ENCODE results near the gene SORCS2.

The SORCS2 gene

DNA sequence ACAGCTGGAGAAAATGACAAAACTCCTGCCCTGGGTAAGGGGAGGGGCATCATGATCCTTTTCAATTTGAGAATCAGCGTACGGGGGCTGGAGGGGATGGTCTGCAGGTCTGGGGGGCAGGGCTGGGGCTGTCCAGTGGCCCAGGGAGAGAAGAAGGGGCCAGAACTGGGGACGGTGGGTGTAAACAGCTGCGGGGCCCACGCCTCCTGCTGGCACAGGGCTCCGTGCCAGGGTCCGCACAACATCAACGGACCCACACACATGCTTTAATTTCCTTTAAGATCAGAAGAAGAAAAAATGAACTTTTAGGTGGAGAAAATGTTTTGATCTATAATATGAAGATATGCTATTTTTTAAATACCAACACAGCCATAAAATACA is 190.3 kb downstream of the SORCS2 start:
- ATAC-seq = no peak
- Mint-ChIP-seq H3K4me1 (no peaks in the 10 kb centered on the region), H3K27me3 (peaks cover 32% of the 10 kb centered on the region), H3K36me3 (no peaks in the 10 kb centered on the region), H3K4me3 (no peak overlapping the region), H3K9me3 (peaks cover 20% of the 10 kb centered on the region), H3K27ac (no peak overlapping the region)

DNA sequence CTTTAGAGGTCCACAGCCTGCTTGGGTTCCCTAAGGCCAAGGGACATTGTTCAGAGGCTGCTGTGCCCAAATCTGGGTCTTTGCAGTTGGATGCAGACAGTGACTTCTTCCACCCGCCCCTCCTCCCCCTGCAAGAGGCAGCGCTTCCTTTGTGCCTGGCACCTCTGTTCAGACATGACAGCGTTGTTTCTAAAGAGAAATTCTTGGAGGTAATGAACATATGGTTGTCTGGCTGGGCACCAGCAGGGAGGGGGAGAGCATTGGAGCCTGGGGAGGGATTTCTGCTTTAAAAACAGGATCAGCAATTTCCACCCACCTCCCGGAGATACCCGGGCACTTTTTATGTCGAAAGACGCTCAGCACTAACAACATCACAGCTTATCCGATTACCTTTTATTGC is 190.9 kb downstream of the SORCS2 start:
- H3K9me3 Mint-ChIP-seq = peaks cover 19% of the 10 kb centered on the region
- no peak overlapping the region for H3K4me3 Mint-ChIP-seq
- no peak for ATAC-seq
- no peaks in the 10 kb centered on the region for H3K36me3 Mint-ChIP-seq
- H3K27me3 Mint-ChIP-seq = peaks cover 26% of the 10 kb centered on the region
- no peak overlapping the region for H3K27ac Mint-ChIP-seq
- no peaks in the 10 kb centered on the region for H3K4me1 Mint-ChIP-seq

DNA sequence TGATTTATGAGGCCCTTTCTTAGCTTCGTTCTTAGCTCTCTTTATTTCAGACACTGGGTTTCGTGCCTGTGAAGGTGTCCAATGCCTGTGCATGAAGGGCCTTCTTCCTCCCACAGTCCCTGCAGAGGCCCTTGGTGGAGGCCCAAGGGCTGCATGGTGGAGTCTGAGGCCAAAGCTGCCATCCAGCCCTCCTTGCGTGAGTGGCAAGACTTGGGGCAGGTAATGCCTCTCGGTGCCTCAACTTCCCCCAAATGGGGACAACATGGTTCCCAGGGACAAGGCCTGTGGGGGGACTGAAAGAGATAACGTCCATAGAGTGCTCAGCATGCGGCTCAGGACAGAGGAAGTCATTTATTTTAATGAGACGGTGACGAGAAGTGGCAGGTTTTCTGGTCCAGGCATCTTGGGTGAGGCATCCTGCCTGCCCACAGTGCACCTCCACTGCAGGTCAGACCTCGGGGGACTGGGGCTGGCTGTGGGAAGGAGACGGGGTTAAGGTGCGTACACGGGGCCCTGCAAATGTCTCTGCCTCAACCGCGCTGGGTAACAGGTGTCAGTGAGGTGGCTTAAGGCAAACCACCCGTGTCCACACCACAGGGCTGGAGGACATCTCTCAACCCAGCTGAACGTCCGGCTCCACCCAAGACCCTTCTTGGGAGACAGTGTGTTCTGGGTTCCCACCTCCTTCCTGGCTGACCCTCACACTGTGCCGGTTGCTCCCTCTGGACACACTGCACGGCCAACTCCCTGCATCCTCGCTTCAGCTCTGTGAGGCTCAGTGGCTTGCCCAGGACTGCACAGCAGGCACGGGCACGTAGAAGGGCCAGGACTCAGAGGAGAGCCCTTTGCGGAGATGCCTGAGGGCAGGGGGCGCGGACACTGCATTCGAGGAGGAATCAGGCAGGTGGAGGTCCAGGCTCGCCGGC is 191.9 kb downstream of the SORCS2 start:
- Mint-ChIP-seq H3K27ac (no peak overlapping the region), H3K4me1 (no peaks in the 10 kb centered on the region), H3K4me3 (no peak overlapping the region), H3K9me3 (peaks cover 15% of the 10 kb centered on the region), H3K27me3 (peaks cover 17% of the 10 kb centered on the region), H3K36me3 (no peaks in the 10 kb centered on the region)
- no peak for ATAC-seq

DNA sequence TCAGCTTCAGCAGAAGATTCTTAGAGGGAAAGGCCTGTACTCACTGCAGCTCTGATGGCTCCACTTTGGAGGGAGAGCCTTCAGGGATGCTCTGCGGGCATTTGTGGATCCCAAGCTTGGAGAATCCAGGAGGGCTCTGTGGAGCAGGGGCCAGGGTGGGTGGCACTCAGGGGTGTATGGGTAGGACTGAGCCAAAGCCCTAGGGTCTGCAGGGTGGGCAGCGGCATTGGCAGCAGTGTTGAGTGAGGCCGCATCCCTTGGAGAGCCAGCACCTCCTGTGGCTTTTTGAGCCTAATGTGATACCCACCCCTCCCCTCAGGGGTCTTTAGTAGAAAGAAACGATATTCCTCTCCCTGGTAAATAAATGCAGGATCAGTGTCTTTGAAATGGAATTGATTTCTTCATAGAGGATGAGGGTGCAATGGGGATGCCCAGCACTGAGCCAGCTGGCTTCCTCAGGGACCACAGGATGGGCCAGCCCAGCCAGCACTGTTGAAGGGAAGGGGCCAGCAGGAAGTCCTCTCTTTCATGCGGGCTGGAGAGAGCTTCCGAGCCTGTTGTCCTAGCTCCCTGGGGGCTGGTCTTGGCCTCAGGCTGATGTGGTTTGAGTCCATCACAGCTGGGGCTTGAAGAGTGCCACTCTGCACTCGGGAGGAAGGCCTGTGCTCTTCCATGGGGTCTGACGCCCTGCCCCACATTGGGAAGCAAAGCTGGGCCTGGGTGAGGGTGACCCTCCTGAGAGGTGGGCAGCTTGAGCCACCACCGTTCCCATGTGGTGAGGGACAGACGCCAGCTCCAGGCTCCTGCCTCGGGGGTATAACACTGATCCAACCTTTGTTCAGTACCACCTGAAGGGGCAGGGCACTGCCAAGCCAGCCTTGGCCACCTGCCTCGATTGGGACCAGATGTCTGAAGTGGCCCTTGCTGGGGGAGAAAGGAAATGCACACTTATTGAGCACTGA is 192.9 kb downstream of the SORCS2 start:
- H3K4me3 Mint-ChIP-seq = no peak overlapping the region
- H3K9me3 Mint-ChIP-seq = peaks cover 15% of the 10 kb centered on the region
- H3K27ac Mint-ChIP-seq = no peak overlapping the region
- no peaks in the 10 kb centered on the region for H3K36me3 Mint-ChIP-seq
- no peak for ATAC-seq
- H3K27me3 Mint-ChIP-seq = peaks cover 13% of the 10 kb centered on the region
- no peaks in the 10 kb centered on the region for H3K4me1 Mint-ChIP-seq

DNA sequence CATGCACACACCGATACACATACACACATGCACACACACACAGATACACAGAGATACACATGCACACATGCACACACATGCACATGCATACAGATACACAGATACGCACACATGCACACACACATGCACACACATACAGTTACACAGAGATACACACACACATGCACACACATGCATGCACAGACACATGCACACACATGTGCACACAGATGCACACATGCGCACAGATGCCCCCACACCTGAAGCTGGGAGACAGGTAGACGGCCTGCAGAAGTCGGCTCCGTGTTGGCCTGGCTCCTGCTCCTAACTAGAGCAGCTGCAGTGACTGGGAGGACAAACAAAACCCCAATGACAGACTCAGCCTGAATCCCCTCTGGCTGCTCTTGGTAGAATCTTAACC is 195.6 kb downstream of the SORCS2 start:
- Mint-ChIP-seq H3K4me1 (no peaks in the 10 kb centered on the region), H3K36me3 (no peaks in the 10 kb centered on the region), H3K27ac (no peak overlapping the region), H3K27me3 (peaks cover 13% of the 10 kb centered on the region), H3K9me3 (peaks cover 15% of the 10 kb centered on the region), H3K4me3 (no peak overlapping the region)
- ATAC-seq = no peak

DNA sequence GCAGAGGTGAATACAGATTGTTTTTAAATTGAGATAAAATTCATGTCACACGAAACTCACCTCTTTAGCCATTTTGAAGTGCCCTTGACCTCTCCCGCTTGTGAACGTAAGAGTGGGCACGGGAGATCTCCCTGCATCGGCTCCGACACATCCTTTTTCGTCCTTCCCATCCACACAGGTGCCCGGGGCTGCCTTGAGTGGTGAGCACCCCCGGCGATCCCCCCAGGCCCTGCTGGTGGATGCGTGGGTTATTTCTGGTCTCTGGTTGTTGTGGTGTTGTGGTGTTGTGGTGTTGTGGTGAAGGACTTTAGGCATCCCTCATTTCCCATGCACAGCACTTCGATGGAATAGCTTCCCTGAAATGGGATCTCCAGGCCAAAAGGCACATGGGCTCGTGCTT is 196.3 kb downstream of the SORCS2 start:
- no peak for ATAC-seq
- Mint-ChIP-seq H3K27me3 (peaks cover 17% of the 10 kb centered on the region), H3K9me3 (peaks cover 15% of the 10 kb centered on the region), H3K4me3 (no peak overlapping the region), H3K27ac (no peak overlapping the region), H3K36me3 (no peaks in the 10 kb centered on the region), H3K4me1 (no peaks in the 10 kb centered on the region)

DNA sequence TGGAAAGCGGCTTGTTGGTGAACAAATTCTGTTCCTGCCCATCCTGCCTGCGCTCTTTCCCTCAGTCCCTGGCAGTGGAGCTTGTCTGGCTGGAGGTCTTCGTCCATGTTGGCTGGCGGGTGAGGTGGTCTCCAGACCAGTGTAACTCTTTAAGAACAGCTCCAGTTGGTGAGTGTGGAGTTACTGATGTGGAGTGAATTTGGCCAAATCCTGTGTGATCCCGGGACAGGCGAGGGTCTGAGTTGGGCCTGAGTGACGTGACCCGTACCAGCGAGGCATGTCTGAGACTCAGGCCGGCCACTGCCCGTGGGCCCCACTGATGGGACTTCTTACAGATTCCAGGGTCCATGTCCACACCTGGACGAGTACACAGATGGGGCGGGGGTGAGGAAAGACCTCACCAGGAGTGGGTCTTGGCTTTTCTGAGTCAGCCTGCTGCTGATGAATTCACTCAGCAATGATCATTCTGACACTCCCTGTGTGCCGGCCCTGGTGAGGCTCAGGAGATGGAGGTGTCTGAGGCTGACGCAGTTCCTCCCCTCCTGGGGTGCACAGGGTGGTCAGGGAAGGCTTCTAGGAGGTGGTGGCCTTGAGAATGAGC is 196.9 kb downstream of the SORCS2 start:
- Mint-ChIP-seq H3K27me3 (peaks cover 17% of the 10 kb centered on the region), H3K4me3 (no peak overlapping the region)

DNA sequence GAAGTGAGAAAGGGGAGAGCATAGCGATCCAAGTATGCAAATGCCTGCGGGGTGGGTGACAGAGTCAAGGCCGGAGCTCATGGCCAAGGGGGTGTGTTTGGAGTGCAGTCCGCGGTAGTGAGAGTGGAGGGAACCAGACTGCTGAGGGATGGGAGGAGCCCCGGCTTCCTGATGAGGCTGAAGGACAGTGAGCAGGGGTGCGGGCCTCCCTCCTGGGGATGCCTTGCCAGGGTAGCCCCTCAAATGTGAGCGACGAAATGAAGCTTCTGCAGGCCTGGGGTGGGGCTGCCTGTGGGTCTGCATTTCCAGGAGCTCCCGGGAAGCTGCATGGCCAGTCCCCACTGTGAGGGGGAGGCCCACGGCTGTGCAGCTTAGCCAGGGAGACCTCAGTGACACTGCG is 197.4 kb downstream of the SORCS2 start:
- Mint-ChIP-seq H3K27ac (no peak overlapping the region), H3K4me1 (no peaks in the 10 kb centered on the region), H3K36me3 (no peaks in the 10 kb centered on the region), H3K4me3 (no peak overlapping the region), H3K9me3 (peaks cover 15% of the 10 kb centered on the region), H3K27me3 (peaks cover 17% of the 10 kb centered on the region)
- no peak for ATAC-seq

More for the DNA sequence above, 196.9 kb downstream of the SORCS2 start:
- Mint-ChIP-seq H3K36me3 (no peaks in the 10 kb centered on the region), H3K4me1 (no peaks in the 10 kb centered on the region), H3K9me3 (peaks cover 15% of the 10 kb centered on the region), H3K27ac (no peak overlapping the region)
- ATAC-seq = peak; percentile 8

DNA sequence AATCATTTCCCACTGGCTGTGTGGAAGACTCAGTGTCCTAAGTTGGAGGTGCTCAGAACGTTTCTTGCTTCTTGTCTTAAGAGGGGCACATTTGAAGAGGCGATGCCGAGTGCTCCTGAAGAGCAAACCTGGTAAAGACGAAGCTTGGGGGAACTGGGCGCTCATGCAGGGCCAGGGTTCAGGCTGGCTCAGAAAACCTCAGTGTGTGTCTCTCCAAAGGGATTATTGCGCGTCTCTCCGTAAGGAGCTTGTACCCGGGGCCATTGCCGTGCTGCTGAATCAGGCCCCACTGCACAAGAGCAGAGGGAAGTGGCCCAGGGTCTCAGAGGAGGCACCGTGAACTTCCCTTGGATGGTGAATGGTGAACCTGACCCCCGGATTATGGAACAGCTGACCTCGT is 198.0 kb downstream of the SORCS2 start:
- no peaks in the 10 kb centered on the region for H3K36me3 Mint-ChIP-seq
- peaks cover 17% of the 10 kb centered on the region for H3K27me3 Mint-ChIP-seq
- no peak overlapping the region for H3K4me3 Mint-ChIP-seq
- H3K27ac Mint-ChIP-seq = no peak overlapping the region
- peaks cover 15% of the 10 kb centered on the region for H3K9me3 Mint-ChIP-seq
- no peak for ATAC-seq
- no peaks in the 10 kb centered on the region for H3K4me1 Mint-ChIP-seq

DNA sequence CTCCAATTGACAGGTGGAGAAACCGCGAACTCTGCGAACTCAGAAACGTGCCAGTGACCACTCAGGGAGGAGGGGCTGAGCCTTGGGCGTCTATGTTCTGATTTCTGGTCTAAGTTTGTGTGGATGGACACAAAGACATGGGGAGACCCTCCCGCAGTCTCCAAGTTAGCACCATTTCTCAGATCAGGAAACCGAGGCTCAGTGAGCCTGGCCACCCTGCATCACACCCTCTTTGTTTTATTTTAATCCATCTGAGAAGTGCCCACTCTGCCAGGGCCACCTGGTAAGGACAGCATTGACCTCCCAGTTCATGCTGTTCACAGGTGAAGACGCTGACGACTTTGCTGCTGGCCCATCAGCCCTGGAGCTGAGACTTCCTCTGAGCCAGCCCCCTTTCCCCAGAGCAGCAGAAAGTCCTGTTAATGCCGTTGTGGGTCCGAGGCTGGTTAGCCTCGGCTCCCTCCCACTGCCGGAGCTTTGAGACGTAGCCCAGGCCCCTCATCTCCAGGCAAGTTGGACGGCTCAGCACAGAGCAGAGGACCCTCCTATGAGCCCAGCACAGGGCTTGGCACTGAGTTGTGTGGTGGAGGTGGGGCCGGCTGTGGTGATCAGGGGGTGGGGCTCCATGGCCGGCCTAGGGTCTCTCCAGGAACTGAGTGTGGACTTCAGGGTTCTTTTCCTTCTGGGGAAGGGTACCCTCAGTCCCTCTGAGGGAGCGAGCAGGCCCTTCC is 198.7 kb downstream of the SORCS2 start:
- no peak overlapping the region for H3K27ac Mint-ChIP-seq
- no peak overlapping the region for H3K4me3 Mint-ChIP-seq
- H3K36me3 Mint-ChIP-seq = no peaks in the 10 kb centered on the region
- peaks cover 13% of the 10 kb centered on the region for H3K9me3 Mint-ChIP-seq
- H3K4me1 Mint-ChIP-seq = no peaks in the 10 kb centered on the region
- peaks cover 17% of the 10 kb centered on the region for H3K27me3 Mint-ChIP-seq
- no peak for ATAC-seq

DNA sequence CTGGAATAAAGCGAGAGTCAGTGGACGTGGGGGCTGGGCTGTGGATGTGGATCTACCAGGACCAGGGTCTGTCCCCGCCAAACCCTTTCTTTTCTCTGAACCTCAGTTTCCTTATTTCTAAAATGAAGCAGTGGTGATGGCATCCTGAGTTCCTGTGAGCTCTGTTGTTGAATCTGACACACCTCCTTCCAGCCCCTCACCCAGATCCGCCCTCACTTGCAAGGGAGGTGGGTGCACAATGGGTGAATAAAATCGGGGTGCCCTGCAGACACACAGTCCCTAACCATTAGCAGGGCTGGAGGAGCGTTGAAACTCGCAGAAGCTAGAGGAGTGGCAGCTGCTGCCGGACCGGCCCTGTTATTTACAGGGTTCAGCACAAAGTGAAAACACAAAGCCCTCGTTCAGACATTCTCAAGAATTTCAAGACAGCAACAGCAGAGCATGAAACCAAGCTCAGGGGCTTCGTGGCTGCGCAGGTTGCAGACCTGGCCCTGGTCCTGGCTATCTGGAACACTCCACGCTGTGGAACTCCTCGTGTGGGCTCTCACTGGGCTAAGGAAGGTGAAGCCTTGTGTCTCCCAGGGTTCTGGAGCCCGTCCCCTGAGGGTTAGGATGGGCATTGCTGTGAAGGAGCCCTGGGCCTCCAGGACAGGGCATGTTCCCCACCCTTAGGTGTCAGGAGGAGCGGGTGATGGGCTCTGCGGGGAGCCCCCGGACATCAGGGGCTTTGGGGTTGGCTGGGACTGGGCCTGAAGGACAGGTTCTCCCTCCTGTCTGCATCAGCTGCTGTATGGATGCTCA is 199.5 kb downstream of the SORCS2 start:
- peaks cover 8% of the 10 kb centered on the region for H3K9me3 Mint-ChIP-seq
- H3K36me3 Mint-ChIP-seq = no peaks in the 10 kb centered on the region
- no peaks in the 10 kb centered on the region for H3K4me1 Mint-ChIP-seq
- H3K27ac Mint-ChIP-seq = no peak overlapping the region
- ATAC-seq = no peak
- no peak overlapping the region for H3K4me3 Mint-ChIP-seq
- H3K27me3 Mint-ChIP-seq = peaks cover 17% of the 10 kb centered on the region

DNA sequence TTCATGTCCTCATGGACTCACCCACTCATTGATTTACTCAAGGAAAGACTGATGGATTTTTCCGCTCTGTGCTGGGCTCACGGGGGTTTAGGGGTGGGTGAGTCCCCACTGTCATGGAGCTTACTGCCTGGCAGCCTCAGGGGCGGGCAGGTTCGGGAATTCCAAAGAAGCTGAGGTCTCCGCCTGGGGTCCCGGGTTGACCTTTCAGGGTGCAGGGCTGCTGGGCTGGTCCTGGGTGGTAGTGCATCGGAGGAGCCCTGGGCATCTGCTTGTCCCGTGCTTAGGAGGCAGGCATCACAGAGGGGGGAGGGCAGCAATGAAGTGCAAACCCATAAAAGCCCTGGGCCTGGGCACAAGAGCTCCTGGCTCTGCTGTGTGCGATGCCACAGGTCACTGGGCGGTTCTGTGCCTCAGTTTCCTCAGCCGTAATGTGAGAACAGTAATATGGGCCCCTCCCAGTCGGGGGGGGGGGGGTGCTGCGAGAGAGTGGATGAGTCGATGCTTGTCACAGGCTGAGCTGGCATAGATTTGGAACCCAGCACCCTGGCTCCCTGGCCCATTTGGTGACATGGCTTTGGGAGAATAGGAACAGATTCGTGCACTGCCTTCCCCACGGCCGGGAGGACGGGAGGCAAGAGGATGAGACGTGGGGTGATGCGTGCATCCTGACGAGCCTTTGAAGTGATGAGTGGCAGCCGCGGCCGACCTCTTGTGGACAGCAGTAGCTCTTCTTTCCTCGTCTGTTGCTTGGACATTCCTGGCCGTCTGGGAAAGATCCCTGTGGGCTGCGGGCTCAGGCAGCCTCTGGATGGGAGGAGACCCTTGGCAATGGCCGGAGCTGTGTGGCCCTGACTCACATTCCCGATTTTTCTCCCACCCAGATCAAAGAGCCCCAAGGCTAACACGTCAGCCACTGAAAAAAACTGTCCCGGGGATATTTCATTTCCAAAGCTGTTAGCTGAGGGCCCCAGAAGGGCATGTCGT is 200.4 kb downstream of the SORCS2 start:
- no peak overlapping the region for H3K4me3 Mint-ChIP-seq
- no peaks in the 10 kb centered on the region for H3K4me1 Mint-ChIP-seq
- H3K36me3 Mint-ChIP-seq = no peaks in the 10 kb centered on the region
- ATAC-seq = no peak
- H3K27me3 Mint-ChIP-seq = peaks cover 17% of the 10 kb centered on the region
- H3K27ac Mint-ChIP-seq = no peak overlapping the region
- peaks cover 3% of the 10 kb centered on the region for H3K9me3 Mint-ChIP-seq
